HG03442 (cell line): ENCODE data around the gene GRAMD4.

Experiments used
- ATAC-seq: cut with Tn5 transposase; IDR thresholded peaks from one replicate; pipeline ENCODE4 v1.9.1; 2021; ENCODE audit warnings: mild to moderate bottlenecking, moderate library complexity; ENCODE audit not compliant: unreplicated experiment

GRAMD4 gene

DNA sequence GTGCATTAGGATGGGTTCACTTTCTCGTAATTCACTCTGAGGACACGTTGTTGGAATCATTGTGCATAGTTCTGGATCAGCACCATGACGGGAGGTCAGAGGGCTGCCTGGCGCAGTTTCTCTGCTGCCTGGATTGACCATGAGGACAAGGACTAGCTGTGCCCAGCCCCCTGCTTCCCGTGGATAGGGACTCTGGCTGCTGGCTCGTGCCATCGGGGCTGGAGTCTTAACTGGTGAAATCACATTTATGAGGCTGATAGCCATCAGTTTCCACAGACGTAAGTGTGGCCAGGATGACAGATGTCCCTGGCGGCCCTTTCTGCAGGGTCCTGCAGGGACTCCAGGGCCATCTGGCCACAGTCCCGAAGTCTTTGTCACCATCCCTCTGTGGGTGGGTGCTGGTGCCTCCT, 24.1 kb upstream of the GRAMD4 start:
- no peak for ATAC-seq

DNA sequence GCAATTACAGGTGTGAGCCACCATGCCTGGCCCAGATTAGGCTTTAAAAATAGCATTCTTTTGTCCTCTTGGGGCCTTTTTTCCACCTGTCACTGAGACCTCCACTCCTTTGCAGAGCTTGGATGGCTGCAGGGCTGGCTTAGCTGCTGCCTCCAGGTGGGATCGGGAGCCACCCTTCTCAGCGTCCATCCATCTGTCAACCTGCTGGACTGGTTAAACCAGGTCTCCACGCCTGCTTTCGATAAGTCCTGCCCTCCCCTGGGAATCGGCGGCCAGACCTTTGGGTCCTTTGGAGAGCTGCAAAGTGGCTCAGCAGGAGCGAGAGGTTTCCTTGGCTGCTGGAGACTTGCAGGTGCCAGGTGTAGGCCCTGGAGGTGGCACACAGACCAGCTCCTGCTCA, 23.4 kb upstream of the GRAMD4 start:
- no peak for ATAC-seq

DNA sequence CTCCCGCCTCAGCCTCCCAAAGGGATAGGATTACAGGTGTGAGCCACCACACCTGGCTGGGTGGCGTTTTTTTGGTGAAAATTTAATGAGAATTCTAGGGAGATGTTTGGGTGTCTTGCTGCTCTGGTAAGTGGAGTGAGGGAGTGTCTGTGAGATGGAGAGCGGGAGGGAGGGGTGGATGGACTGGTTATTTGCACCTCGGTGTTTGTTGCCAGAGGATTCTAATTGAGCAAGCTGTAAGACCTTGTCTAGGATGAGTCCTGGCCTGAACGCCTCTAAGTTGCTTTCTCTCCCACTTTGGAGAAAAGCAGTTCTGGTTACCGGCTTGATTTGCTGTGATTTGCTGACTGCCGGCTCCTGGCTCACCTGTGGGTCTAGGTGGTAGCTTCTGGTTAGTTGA, 22.0 kb upstream of the GRAMD4 start:
- ATAC-seq: no peak

DNA sequence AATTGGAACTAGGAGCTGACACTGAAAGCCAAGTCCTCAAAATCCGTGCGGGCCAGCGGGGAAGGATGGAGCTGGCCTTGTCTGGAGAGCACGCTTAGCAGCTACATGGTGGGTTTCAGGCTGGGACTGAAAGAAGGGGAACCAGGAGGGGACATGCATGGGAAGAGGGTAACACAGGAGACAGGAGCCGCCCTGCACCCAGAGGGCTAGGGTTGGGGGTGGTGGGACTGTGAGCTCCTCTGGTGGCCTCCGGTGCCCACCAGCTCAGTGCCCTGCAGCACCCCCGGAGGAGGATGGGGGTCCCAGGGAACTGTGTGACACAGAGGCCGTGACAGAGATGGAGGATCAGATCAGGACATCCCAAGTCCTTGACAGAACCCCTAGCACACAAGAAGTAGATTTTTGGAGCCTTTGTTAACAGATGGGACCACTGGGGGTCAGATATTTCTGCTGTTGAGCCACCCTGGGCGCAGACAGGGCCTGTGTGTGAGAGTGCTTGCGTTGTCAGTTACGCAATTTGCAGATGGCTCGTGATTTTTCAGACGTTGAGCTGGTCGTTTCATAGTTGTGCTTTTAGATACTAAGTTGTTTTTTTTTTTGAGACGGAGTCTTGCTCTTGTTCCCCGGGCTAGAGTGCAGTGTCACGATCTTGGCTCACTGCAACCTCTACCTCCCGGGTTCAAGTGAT, 21.3 kb upstream of the GRAMD4 start:
- no peak for ATAC-seq

DNA sequence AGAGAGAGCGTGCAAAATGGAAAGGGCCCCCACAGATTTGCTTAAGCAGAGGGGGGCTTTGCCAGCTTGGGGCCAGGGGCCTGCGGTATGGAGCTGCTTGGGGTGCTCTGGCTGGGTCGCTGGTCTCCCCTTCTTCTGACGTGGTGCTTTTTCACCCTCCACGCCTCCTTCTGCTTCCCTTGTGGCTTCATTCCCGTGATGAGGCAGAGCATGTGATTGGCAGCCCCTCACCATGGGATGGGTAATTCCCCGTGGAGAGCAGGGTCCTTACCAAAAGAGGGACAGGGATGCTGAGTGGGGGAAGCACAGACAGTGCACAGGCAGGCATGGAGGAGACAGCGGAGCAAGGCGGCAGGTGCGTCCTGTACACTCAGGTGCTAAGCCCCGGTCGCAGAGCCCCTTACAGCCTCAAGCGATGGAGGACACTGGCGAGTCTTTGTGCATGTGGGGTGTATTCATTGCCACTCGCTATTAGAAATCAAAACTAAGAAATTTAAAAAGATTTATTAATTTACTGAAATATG, 19.9 kb upstream of the GRAMD4 start:
- ATAC-seq: no peak

DNA sequence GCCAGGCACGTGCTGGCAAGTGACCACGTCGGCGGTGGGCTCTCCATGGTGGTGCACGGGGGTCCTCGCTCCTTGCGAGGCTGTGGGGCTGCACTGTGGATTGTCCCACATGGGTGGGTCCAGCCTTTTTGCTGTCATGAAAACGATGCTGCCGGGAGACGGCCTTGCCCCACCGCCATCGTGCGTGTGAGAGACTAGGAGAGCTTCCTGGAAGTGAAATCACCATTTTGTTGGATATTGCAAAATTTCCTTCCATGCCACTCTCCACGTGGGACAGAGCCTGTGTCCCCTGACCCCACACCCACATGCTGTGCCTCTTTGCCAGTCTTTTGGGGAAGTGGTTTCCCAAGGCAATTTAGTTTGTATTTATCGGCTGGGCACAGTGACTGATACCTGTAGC, 18.2 kb upstream of the GRAMD4 start:
- ATAC-seq: no peak

DNA sequence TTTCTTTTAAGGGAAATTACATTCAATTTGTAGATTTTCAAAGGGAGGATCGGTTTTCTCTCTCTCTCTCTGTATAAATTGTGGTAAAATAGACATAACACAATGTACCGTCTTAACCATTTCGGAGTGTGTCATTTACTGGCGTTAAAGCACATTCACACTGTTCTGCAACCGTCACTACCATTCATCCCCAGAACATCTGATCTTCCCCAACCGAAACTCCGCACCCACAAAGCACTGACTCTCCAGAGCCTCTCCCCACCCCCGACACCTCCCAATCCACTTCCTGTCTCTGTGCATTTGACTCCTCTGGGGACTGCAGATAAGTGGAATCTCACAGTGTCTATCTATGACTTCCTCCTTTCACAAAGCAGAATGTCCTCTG, 15.9 kb upstream of the GRAMD4 start:
- ATAC-seq: no peak

GRCh38 chr22:46605117-46605516, 15.1 kb upstream of the GRAMD4 start:
- no peak for ATAC-seq

DNA sequence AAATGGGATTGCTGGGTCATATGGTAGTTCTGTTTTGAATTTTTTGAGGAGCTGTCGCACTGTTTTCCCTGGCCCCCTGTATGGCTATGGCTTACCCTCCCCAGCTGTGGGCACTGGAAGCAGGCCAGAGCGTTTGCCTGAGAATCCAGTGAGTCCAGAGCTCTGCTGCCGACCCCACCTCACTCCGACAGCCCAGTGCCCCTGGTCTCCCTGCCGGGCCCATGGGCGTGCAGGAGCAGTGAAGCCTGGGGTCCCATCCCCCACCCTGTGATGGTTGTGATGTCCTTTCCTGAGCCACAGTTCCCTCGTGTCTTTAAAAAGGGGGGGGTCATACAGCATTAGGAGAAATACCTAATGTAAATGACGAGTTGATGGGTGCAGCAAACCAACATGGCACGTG, 13.3 kb upstream of the GRAMD4 start:
- ATAC-seq: no peak

- no peak for ATAC-seq
Observed at GRCh38 chr22:46607483-46608114, 12.6 kb upstream of the GRAMD4 start.

DNA sequence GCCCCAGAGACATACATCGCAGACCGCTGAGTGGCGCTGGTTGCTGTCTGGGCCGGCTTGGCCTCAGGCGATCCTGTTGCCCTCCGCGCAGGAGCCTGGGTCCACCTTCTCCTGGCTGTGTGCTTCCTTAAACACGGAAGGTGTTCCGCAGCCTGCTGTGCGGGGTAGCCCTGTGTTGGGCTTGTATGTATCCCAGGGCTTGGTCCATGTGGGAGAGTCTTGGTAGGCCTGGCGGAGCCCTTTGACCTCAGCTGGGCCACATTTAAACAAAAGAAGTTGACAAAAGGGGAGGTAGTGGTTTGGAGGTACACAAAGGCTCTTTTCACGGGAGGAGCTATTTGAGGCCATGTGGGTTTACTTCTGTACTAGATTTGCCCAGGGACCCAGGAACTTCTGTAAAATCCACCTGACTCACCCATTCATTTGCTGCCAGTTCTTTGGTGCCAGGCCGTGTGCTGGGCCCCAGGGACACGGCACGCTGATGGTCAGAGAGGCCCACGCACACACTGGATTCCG, 11.0 kb upstream of the GRAMD4 start:
- ATAC-seq: no peak

DNA sequence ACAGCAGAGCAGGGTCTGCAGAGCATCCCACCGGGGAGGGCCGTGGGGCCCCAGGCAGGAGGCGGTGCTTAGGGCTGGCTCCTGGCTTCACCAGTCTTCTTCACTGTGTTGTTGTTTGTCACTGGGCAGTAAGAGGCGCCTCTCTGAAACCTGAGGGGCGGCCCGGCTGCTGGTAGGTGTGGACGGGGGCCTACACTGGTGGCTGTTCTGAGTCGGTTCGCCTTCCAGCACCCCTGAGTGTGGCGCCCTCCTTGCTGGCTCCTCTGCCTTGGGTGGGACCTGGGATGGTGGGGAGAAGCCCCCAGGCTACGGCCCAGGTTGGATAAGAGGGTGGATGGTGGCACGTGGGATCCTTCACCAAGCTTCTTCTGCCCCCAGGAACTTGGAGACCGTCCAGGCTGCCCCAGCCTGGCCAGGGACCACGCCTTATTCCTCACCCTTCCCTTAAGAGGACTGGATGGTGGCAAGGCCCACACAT, 10.4 kb upstream of the GRAMD4 start:
- ATAC-seq: no peak

DNA sequence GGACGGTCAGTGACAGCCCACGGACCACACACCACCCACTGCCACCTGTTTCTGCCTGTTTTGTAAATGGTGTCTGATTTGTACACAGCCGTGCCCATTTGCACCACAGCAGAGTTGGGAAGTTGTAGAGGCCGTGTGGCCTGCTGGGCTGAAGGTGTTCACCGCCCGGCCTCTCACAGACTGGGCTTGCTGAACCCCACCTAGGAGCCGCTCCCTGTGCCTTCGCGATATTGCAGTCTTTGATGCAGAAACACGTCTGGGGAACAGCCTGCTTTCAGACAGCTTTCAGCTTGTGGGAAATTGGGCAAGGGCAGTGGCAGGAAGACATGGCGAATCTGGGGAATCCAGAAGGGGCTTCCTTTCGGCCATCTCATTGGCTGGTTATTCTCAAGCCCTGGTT, 9.8 kb upstream of the GRAMD4 start:
- ATAC-seq: no peak

DNA sequence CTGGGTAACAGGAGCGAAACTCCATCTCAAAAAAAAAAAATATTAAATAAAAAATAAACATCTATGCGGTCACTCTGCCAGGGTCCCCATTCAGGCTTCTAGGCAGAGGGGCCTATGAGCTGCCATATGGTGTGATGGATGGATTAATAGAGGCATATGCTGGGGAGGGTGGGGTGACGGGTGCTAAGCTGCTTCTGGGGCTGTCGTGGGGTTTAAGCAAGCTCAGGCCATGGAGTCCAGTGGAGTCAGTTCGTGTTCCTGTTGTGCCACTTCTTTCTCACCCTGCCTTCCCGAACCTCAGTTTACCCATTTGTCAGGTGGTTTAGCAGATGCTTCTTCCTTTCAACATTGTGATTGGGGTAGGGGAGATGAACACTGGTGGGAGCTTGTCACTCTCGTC, 9.0 kb upstream of the GRAMD4 start:
- no peak for ATAC-seq

DNA sequence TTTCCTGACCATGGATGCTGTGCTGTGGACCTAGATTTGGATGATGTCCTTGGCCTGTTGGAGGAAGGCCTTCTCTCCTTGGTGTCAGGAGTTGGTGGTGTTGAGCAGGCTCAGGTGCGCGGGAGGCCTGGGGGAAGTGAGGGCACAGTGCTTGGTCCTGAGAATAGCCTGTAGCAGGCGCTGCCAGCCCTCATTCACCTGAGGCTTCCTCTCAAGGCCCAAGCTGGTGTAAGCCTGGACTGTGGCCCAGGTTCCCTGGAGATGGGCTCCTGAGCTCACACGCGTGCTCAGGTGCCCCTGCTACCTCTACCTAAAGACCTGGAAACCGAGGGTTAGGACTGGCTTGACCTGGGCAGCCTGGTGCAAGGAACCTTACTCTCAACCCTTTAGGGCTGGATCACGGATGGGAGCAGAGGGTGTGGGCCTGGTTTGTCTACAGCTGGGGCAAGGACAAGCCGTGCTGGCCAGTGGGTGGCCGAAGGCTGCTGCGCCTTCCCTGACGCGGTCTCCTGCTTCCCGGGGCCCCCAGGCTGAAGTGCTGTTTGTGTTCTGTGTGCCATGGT, 7.8 kb upstream of the GRAMD4 start:
- ATAC-seq: no peak

GRCh38 chr22:46612904-46613605, 7.1 kb upstream of the GRAMD4 start:
- no peak for ATAC-seq

DNA sequence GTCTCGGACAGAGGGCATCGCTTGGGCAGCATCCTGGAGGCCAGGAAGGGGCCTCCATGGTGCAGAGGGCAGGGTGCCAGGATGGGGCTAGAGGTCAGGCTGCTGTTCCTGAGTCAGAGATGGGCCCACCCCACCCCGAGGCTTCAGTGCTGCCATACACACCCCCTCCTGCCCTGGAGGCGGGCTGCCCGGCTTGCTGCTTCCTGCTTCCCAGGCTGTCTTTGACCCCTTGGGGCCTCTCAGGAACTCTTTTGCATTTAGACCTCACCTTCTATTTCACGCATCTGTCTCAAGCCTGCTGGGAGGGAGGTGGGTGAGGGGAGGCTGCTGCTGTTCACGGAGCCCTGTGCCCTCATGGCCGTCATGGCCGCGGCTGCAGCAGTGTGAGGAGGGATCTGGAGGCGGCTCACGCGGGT, 6.6 kb upstream of the GRAMD4 start:
- no peak for ATAC-seq

DNA sequence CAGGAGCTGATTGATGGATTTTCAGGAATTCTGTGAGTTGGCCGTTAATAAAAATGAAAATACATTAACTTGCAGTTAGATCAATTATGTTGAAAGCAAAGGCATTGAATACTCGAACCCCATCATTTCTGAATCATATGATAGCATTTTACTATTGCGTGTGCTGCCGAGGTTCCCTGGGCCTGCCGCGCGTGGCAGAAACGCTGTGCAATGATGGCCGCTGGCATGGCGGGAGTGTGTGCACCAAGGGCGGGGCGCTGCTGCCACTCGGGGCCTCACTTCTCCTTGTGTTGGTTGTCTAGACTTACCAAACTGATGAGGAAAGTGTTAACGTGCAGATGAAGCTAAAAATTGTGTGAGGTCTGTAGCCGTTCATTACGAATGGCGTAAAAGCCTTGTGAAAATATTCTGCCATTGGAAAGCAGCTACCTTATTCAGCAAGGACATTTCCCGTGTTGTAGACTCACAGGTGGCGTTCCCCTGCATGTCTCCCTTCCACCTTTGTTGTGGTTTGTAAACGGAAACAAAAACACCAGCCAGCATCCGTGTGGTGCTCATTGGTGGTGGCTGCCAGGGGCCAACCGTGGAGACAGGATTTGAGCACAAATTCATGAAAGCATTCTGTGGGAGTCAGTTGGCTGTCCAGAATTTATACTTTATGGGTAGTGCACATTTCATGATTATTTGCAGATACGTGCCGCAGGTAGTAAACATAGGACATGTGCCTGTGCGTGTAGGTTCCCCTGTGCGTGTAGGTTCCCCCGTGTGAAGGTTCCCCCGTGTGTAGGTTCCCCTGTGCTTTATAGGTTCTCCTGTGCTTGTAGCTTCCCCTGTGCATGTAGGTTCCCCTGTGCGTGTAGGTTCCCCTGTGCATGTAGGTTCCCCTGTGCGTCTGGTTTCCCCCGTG, 5.9 kb upstream of the GRAMD4 start:
- ATAC-seq: no peak

- ATAC-seq: no peak
Observed at GRCh38 chr22:46617207-46617985, 2.8 kb upstream of the GRAMD4 start.
